ENCODE data around the gene VPREB3. TPM values are rescaled to one million over a fixed set of nuclear protein-coding genes. Genes with fewer than 3 reads are reported as not detected.

Gene VPREB3
- total RNA-seq, 2 donors from 2014 or later, result not detected

- intact Hi-C loops (cut with DNase I), result no loop called here
Measured at GRCh38 chr22:23750714-23751440, 3.3 kb downstream of the VPREB3 start, which contains the start of gene ZNF70. ZNF70 (minus strand) TSS chr22:23751112; CDS start chr22:23745140, 5,972 bp downstream.

GRCh38 chr22:23750367-23750713 lies 3.9 kb downstream of the VPREB3 start:
- no peak for DNase-seq (ENCODE audit: low spot score)
- no peaks in the 10 kb centered on the region for H3K27me3 ChIP-seq (replicated peaks; ENCODE audit: insufficient read depth)
- TF ChIP-seq CTCF (IDR thresholded peaks at IDR 0.05) (no peak), POLR2A (IDR thresholded peaks at IDR 0.05) (no peak), POLR2AphosphoS5 (IDR thresholded peaks at IDR 0.05) (no peak)
- WGBS, result 25% methylated on average over 5 of the region's 5 CpGs
- peaks cover 2% of the 10 kb centered on the region for H3K4me1 ChIP-seq (replicated peaks)
- H3K4me3 ChIP-seq, result peak overlapping the region; percentile 66 to 80
- intact Hi-C loops (cut with DNase I), result no loop called here
- peak overlapping the region; percentile 90 to 92 for H3K27ac ChIP-seq
- no peaks in the 10 kb centered on the region for H3K9me3 ChIP-seq
- H3K36me3 ChIP-seq, result no peaks in the 10 kb centered on the region

More at GRCh38 chr22:23750714-23751440, 3.3 kb downstream of the VPREB3 start, which contains the start of gene ZNF70:
- no peaks in the 10 kb centered on the region for H3K36me3 ChIP-seq
- peak within 1 kb of the TSS; percentile 90 to 92 for H3K27ac ChIP-seq
- no peaks in the 10 kb centered on the region for H3K27me3 ChIP-seq (replicated peaks; ENCODE audit: insufficient read depth)
- no peaks in the 10 kb centered on the region for H3K9me3 ChIP-seq
- 0% methylated on average over 31 of the region's 78 CpGs for WGBS
- DNase-seq (ENCODE audit: low spot score), result peak; percentile 92
- H3K4me3 ChIP-seq, result peak within 1 kb of the TSS; percentile 66 to 80
- peak; percentile 46 for TF ChIP-seq POLR2A (IDR thresholded peaks at IDR 0.05)
- peak; percentile 32 for TF ChIP-seq POLR2AphosphoS5 (IDR thresholded peaks at IDR 0.05)
- peak in 1 of 4 experiments; percentile 5 for TF ChIP-seq CTCF (IDR thresholded peaks at IDR 0.05)
- H3K4me1 ChIP-seq (replicated peaks), result peaks cover 2% of the 10 kb centered on the region

- H3K27ac ChIP-seq, result no peak overlapping the region
- H3K4me3 ChIP-seq, result peak overlapping the region; percentile 66 to 80
- no peak for TF ChIP-seq POLR2AphosphoS5 (IDR thresholded peaks at IDR 0.05)
- TF ChIP-seq POLR2A (IDR thresholded peaks at IDR 0.05), result no peak
- no peak for TF ChIP-seq CTCF (IDR thresholded peaks at IDR 0.05)
- H3K36me3 ChIP-seq, result peaks cover 0 to 4% of the 10 kb centered on the region in 2 donors
- no peaks in the 10 kb centered on the region for H3K9me3 ChIP-seq
- no peaks in the 10 kb centered on the region for H3K27me3 ChIP-seq (replicated peaks; ENCODE audit: insufficient read depth)
- peaks cover 2% of the 10 kb centered on the region for H3K4me1 ChIP-seq (replicated peaks)
- no peak for DNase-seq (ENCODE audit: low spot score)
- intact Hi-C loops (cut with DNase I), result no loop called here
- WGBS, result 33% methylated on average over 12 of the region's 12 CpGs
Measured at GRCh38 chr22:23749841-23750301, 4.4 kb downstream of the VPREB3 start.

GRCh38 chr22:23745791-23746190 lies 8.4 kb downstream of the VPREB3 start:
- no peaks in the 10 kb centered on the region for H3K9me3 ChIP-seq
- no peaks in the 10 kb centered on the region for H3K4me1 ChIP-seq (replicated peaks)
- H3K36me3 ChIP-seq, result peaks cover 9 to 19% of the 10 kb centered on the region in 2 donors
- H3K27ac ChIP-seq, result no peak overlapping the region
- no peak overlapping the region for H3K4me3 ChIP-seq
- 75% methylated on average over 6 of the region's 6 CpGs for WGBS
- intact Hi-C loops (cut with DNase I), result no loop called here
- DNase-seq (ENCODE audit: low spot score), result no peak
- no peaks in the 10 kb centered on the region for H3K27me3 ChIP-seq (replicated peaks; ENCODE audit: insufficient read depth)
- TF ChIP-seq POLR2AphosphoS5 (IDR thresholded peaks at IDR 0.05) (no peak), POLR2A (IDR thresholded peaks at IDR 0.05) (no peak), CTCF (IDR thresholded peaks at IDR 0.05) (no peak)

- no peaks in the 10 kb centered on the region for H3K27me3 ChIP-seq (replicated peaks; ENCODE audit: insufficient read depth)
- intact Hi-C loops (cut with DNase I), result no loop called here
- peaks cover 9 to 19% of the 10 kb centered on the region in 2 donors for H3K36me3 ChIP-seq
- H3K4me3 ChIP-seq, result no peak overlapping the region
- DNase-seq (ENCODE audit: low spot score), result no peak
- H3K9me3 ChIP-seq, result no peaks in the 10 kb centered on the region
- no peak for TF ChIP-seq POLR2AphosphoS5 (IDR thresholded peaks at IDR 0.05)
- no peak for TF ChIP-seq POLR2A (IDR thresholded peaks at IDR 0.05)
- no peak for TF ChIP-seq CTCF (IDR thresholded peaks at IDR 0.05)
- WGBS, result 96% methylated on average over 14 of the region's 14 CpGs
- no peak overlapping the region for H3K27ac ChIP-seq
- H3K4me1 ChIP-seq (replicated peaks), result no peaks in the 10 kb centered on the region
Measured at GRCh38 chr22:23744485-23744884, 9.7 kb downstream of the VPREB3 start.
